GM19023 (cell line): Measurements from ENCODE around the gene IRX1.

Source experiments
- ATAC-seq: cut with Tn5 transposase; IDR thresholded peaks from one replicate; pipeline ENCODE4 v1.9.1; 2021; ENCODE audit warnings: mild to moderate bottlenecking, moderate library complexity; ENCODE audit not compliant: unreplicated experiment

Gene IRX1

GRCh38 chr5:3595006-3595961 is at the start of gene IRX1:
TSS of gene IRX1 (plus strand) at chr5:3595832. CDS start at chr5:3596106, 274 bp downstream.
- no peak for ATAC-seq

- no peak for ATAC-seq
Observed at GRCh38 chr5:3546028-3546427, 49.6 kb upstream of the IRX1 start.

- no peak for ATAC-seq
Observed at GRCh38 chr5:3564116-3564515, 31.5 kb upstream of the IRX1 start.

- ATAC-seq, result no peak
Observed at GRCh38 chr5:3564827-3565518, 30.7 kb upstream of the IRX1 start.

- ATAC-seq, result no peak
Observed at GRCh38 chr5:3584724-3585531, 10.7 kb upstream of the IRX1 start.

GRCh38 chr5:3590161-3590966 is 5.3 kb upstream of the IRX1 start:
- no peak for ATAC-seq

- no peak for ATAC-seq
Observed at GRCh38 chr5:3590967-3591900, 4.4 kb upstream of the IRX1 start.

GRCh38 chr5:3592298-3592697 is 3.3 kb upstream of the IRX1 start:
- ATAC-seq, result no peak

GRCh38 chr5:3593771-3594509 is 1.7 kb upstream of the IRX1 start:
- ATAC-seq, result no peak

- ATAC-seq, result no peak
Observed at GRCh38 chr5:3594510-3595005, 1.1 kb upstream of the IRX1 start.

- no peak for ATAC-seq
Observed at GRCh38 chr5:3596261-3596825, 711 bp downstream of the IRX1 start.

- no peak for ATAC-seq
Observed at GRCh38 chr5:3596857-3597166, 1.2 kb downstream of the IRX1 start.

GRCh38 chr5:3597167-3598007 is 1.8 kb downstream of the IRX1 start:
- no peak for ATAC-seq

GRCh38 chr5:3598207-3598606 is 2.6 kb downstream of the IRX1 start:
- no peak for ATAC-seq

- no peak for ATAC-seq
Observed at GRCh38 chr5:3598769-3599211, 3.2 kb downstream of the IRX1 start.

- ATAC-seq, result no peak
Observed at GRCh38 chr5:3599226-3600105, 3.8 kb downstream of the IRX1 start.
